Adrenal gland (tissue), 5 donors: ENCODE data around the gene LRIG2.

ENCODE experiments used
- POLR2A ChIP-seq, 2 donors: fragments of 450-650 bp; IDR thresholded peaks; one replicate each; pipeline ENCODE4 v1.6.1; 2017; ENCODE audit warnings: antibody characterized with exemption in 2 of 2, mild to moderate bottlenecking in 2 of 2, moderate library complexity in 1 of 2
- TF ChIP-seq, protein P1 (sequence below), 6 experiments: fragments of 450-650 bp in 4 of 6; fragments of 200-600 bp in 2 of 6; sonication (generic) in 1 of 6; IDR thresholded peaks; 1 replicate in 5 of 6; 2 replicates in 1 of 6; pipeline versions ENCODE4 v1.5.1 to v1.8.0; 2016 to 2021; ENCODE audit warnings: antibody characterized with exemption in 6 of 6, mild to moderate bottlenecking in 2 of 6, moderate library complexity in 1 of 6
- donor health status: DM: no; HTN: no; CAD: no.

DNA sequence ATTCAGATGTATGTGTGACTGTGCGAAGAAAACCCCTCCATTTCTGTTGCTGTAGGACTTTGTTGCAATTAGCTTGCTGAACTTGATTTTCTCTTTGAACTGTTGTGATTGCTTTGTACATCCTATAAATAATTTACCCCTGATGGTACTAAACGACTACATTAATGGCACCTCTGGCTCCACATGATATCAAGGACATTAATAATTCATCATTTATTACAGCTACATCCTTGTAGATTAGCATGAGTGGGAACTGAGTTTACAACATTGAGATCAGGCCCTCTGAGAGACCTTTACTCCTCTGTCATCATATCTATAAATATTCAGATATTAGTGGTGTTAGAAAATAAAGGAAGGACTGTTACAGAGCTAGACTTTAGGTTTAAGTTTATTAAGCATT is 13.5 kb downstream of the LRIG2 start:
- TF ChIP-seq, protein P1, sequence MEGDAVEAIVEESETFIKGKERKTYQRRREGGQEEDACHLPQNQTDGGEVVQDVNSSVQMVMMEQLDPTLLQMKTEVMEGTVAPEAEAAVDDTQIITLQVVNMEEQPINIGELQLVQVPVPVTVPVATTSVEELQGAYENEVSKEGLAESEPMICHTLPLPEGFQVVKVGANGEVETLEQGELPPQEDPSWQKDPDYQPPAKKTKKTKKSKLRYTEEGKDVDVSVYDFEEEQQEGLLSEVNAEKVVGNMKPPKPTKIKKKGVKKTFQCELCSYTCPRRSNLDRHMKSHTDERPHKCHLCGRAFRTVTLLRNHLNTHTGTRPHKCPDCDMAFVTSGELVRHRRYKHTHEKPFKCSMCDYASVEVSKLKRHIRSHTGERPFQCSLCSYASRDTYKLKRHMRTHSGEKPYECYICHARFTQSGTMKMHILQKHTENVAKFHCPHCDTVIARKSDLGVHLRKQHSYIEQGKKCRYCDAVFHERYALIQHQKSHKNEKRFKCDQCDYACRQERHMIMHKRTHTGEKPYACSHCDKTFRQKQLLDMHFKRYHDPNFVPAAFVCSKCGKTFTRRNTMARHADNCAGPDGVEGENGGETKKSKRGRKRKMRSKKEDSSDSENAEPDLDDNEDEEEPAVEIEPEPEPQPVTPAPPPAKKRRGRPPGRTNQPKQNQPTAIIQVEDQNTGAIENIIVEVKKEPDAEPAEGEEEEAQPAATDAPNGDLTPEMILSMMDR (IDR thresholded peaks at IDR 0.05) = no peak
- TF ChIP-seq POLR2A (IDR thresholded peaks at IDR 0.05) = no peak
